GM23338 (cell line): ENCODE results near the gene HNRNPA2B1.

Experiments
- CREB1 ChIP-seq: fragments of 250-450 bp; sonication (Bioruptor Pico); IDR thresholded peaks from 2 replicates; pipeline ENCODE4 v1.5.0; 2020; ENCODE audit warnings: low read depth, mild to moderate bottlenecking, moderate library complexity
- EZH2 ChIP-seq: fragments of 200-600 bp; sonication (generic); IDR thresholded peaks from one replicate; pipeline ENCODE4 v1.8.0; 2017; ENCODE audit warnings: antibody characterized with exemption, mild to moderate bottlenecking, low read depth; ENCODE audit not compliant: unreplicated experiment
- EZH2phosphoT487 ChIP-seq: fragments of 200-600 bp; sonication (generic); IDR thresholded peaks from one replicate; pipeline ENCODE4 v1.8.1; 2018; ENCODE audit warnings: antibody characterized with exemption; ENCODE audit not compliant: unreplicated experiment
- JUNB ChIP-seq: IDR thresholded peaks from one replicate; pipeline ENCODE4 v1.6.1; 2016; ENCODE audit warnings: antibody characterized with exemption; ENCODE audit not compliant: unreplicated experiment
- NANOG ChIP-seq: IDR thresholded peaks from 2 replicates; pipeline ENCODE4 v1.6.1; 2016; ENCODE audit warnings: antibody characterized with exemption, borderline replicate concordance
- POLR2AphosphoS5 ChIP-seq: IDR thresholded peaks from 2 replicates; pipeline ENCODE4 v1.6.1; 2016; ENCODE audit warnings: antibody characterized with exemption, low read depth
- STAT1 ChIP-seq: IDR thresholded peaks from one replicate; pipeline ENCODE4 v1.6.1; 2016; ENCODE audit warnings: antibody characterized with exemption; ENCODE audit not compliant: unreplicated experiment
- ZNF114 ChIP-seq: fragments of 250-450 bp; sonication (Bioruptor Pico); IDR thresholded peaks from 2 replicates; pipeline ENCODE4 v1.5.0; 2020; ENCODE audit warnings: mild to moderate bottlenecking, moderate library complexity
- ZNF331 ChIP-seq: fragments of 250-450 bp; sonication (Bioruptor Pico); IDR thresholded peaks from 2 replicates; pipeline ENCODE4 v1.5.0; 2020; ENCODE audit warnings: low read depth, mild to moderate bottlenecking, moderate library complexity
- TF ChIP-seq, protein P1 (sequence below), 2 experiments: fragments of 200-600 bp in 1 of 2; sonication (generic) in 1 of 2; conservative IDR thresholded peaks; 2 replicates each; pipeline versions ENCODE4 v1.5.1 to v1.6.1; 2016 to 2017; ENCODE audit warnings: antibody characterized with exemption in 2 of 2, low read depth in 2 of 2, mild to moderate bottlenecking in 2 of 2, moderate library complexity in 1 of 2
- TF ChIP-seq, protein P2 (sequence below): IDR thresholded peaks from one replicate; pipeline ENCODE4 v1.6.1; 2018; ENCODE audit warnings: antibody characterized with exemption; ENCODE audit not compliant: unreplicated experiment
- TF ChIP-seq, protein P3 (sequence below): IDR thresholded peaks from 2 replicates; pipeline ENCODE4 v1.6.1; 2016; ENCODE audit warnings: antibody characterized with exemption
- TF ChIP-seq, protein P4 (sequence below): fragments of 250-450 bp; sonication (Bioruptor Pico); IDR thresholded peaks from 2 replicates; pipeline ENCODE4 v1.5.0; 2020; ENCODE audit warnings: mild to moderate bottlenecking, moderate library complexity

DNA sequence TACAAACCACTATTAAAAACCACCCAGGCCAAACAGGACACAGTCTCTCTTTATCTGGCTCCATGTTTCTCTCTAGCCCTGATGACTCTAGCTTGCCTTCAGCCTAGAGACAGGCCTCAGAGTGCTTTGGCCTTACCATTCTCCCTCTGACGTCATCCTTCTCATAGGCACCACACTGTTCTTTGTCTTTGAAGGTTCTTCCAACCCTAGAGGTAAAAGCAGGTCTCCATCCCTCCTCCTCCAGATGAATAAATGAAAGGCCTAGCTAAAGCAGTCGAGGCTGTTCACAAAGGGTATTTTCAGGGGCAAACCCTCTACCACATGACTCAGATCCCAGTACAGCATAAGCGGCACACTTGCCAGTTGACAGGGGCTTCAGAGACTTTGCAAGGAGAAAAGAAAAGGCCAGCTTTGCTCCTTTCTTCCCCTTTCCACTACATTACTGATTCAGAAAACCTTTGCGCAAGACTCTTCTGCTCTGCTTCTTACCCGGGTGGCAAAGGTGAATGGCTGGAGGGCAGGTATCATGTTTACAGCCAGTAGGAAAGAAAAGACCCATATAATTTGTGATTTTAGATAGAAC lies 33.8 kb downstream of the HNRNPA2B1 start:
- TF ChIP-seq POLR2AphosphoS5 (no peak), STAT1 (no peak), EZH2 (no peak), ZNF331 (no peak), EZH2phosphoT487 (no peak), CREB1 (CRISPR knock-in tag) (no peak), JUNB (no peak), ZNF114 (CRISPR knock-in tag) (no peak), NANOG (no peak)
- TF ChIP-seq, protein P1, sequence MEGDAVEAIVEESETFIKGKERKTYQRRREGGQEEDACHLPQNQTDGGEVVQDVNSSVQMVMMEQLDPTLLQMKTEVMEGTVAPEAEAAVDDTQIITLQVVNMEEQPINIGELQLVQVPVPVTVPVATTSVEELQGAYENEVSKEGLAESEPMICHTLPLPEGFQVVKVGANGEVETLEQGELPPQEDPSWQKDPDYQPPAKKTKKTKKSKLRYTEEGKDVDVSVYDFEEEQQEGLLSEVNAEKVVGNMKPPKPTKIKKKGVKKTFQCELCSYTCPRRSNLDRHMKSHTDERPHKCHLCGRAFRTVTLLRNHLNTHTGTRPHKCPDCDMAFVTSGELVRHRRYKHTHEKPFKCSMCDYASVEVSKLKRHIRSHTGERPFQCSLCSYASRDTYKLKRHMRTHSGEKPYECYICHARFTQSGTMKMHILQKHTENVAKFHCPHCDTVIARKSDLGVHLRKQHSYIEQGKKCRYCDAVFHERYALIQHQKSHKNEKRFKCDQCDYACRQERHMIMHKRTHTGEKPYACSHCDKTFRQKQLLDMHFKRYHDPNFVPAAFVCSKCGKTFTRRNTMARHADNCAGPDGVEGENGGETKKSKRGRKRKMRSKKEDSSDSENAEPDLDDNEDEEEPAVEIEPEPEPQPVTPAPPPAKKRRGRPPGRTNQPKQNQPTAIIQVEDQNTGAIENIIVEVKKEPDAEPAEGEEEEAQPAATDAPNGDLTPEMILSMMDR (conservative IDR thresholded peaks at IDR 0.05; ENCODE audit: low read depth in 2 of 2) = no peak
- TF ChIP-seq, protein P2, sequence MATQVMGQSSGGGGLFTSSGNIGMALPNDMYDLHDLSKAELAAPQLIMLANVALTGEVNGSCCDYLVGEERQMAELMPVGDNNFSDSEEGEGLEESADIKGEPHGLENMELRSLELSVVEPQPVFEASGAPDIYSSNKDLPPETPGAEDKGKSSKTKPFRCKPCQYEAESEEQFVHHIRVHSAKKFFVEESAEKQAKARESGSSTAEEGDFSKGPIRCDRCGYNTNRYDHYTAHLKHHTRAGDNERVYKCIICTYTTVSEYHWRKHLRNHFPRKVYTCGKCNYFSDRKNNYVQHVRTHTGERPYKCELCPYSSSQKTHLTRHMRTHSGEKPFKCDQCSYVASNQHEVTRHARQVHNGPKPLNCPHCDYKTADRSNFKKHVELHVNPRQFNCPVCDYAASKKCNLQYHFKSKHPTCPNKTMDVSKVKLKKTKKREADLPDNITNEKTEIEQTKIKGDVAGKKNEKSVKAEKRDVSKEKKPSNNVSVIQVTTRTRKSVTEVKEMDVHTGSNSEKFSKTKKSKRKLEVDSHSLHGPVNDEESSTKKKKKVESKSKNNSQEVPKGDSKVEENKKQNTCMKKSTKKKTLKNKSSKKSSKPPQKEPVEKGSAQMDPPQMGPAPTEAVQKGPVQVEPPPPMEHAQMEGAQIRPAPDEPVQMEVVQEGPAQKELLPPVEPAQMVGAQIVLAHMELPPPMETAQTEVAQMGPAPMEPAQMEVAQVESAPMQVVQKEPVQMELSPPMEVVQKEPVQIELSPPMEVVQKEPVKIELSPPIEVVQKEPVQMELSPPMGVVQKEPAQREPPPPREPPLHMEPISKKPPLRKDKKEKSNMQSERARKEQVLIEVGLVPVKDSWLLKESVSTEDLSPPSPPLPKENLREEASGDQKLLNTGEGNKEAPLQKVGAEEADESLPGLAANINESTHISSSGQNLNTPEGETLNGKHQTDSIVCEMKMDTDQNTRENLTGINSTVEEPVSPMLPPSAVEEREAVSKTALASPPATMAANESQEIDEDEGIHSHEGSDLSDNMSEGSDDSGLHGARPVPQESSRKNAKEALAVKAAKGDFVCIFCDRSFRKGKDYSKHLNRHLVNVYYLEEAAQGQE = no peak
- TF ChIP-seq, protein P3, sequence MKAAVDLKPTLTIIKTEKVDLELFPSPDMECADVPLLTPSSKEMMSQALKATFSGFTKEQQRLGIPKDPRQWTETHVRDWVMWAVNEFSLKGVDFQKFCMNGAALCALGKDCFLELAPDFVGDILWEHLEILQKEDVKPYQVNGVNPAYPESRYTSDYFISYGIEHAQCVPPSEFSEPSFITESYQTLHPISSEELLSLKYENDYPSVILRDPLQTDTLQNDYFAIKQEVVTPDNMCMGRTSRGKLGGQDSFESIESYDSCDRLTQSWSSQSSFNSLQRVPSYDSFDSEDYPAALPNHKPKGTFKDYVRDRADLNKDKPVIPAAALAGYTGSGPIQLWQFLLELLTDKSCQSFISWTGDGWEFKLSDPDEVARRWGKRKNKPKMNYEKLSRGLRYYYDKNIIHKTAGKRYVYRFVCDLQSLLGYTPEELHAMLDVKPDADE = no peak
- TF ChIP-seq, protein P4, sequence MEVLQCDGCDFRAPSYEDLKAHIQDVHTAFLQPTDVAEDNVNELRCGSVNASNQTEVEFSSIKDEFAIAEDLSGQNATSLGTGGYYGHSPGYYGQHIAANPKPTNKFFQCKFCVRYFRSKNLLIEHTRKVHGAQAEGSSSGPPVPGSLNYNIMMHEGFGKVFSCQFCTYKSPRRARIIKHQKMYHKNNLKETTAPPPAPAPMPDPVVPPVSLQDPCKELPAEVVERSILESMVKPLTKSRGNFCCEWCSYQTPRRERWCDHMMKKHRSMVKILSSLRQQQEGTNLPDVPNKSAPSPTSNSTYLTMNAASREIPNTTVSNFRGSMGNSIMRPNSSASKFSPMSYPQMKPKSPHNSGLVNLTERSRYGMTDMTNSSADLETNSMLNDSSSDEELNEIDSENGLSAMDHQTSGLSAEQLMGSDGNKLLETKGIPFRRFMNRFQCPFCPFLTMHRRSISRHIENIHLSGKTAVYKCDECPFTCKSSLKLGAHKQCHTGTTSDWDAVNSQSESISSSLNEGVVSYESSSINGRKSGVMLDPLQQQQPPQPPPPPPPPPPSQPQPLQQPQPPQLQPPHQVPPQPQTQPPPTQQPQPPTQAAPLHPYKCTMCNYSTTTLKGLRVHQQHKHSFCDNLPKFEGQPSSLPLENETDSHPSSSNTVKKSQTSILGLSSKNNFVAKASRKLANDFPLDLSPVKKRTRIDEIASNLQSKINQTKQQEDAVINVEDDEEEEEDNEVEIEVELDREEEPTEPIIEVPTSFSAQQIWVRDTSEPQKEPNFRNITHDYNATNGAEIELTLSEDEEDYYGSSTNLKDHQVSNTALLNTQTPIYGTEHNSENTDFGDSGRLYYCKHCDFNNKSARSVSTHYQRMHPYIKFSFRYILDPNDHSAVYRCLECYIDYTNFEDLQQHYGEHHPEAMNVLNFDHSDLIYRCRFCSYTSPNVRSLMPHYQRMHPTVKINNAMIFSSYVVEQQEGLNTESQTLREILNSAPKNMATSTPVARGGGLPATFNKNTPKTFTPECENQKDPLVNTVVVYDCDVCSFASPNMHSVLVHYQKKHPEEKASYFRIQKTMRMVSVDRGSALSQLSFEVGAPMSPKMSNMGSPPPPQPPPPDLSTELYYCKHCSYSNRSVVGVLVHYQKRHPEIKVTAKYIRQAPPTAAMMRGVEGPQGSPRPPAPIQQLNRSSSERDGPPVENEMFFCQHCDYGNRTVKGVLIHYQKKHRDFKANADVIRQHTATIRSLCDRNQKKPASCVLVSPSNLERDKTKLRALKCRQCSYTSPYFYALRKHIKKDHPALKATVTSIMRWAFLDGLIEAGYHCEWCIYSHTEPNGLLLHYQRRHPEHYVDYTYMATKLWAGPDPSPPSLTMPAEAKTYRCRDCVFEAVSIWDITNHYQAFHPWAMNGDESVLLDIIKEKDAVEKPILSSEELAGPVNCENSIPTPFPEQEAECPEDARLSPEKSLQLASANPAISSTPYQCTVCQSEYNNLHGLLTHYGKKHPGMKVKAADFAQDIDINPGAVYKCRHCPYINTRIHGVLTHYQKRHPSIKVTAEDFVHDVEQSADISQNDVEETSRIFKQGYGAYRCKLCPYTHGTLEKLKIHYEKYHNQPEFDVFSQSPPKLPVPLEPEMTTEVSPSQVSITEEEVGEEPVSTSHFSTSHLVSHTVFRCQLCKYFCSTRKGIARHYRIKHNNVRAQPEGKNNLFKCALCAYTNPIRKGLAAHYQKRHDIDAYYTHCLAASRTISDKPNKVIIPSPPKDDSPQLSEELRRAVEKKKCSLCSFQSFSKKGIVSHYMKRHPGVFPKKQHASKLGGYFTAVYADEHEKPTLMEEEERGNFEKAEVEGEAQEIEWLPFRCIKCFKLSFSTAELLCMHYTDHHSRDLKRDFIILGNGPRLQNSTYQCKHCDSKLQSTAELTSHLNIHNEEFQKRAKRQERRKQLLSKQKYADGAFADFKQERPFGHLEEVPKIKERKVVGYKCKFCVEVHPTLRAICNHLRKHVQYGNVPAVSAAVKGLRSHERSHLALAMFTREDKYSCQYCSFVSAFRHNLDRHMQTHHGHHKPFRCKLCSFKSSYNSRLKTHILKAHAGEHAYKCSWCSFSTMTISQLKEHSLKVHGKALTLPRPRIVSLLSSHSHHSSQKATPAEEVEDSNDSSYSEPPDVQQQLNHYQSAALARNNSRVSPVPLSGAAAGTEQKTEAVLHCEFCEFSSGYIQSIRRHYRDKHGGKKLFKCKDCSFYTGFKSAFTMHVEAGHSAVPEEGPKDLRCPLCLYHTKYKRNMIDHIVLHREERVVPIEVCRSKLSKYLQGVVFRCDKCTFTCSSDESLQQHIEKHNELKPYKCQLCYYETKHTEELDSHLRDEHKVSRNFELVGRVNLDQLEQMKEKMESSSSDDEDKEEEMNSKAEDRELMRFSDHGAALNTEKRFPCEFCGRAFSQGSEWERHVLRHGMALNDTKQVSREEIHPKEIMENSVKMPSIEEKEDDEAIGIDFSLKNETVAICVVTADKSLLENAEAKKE (CRISPR knock-in tag) = no peak
